GM12878 (cell line): ENCODE results near the gene HLA-DRB1. TPM values are rescaled to one million over a fixed set of nuclear protein-coding genes. Genes with fewer than 3 reads are reported as not detected.

Experiments
- ATAC-seq: fragments of 200-7000 bp; cut with Tn5 transposase; 3 replicates; pipeline ENCODE4 v1.9.1; 2020; ENCODE audit warnings: mild to moderate bottlenecking, moderate library complexity
- BruUV-seq: library from RNA; stranded (reverse); fragments of 400-500 nt; replicated peaks from 2 replicates; lab custom pipeline; 2021; lab: Mats Ljungman, UMichigan
- CTCF ChIA-PET: fragments of 300-600 bp; sonication (Branson Sonifier 250); formaldehyde crosslinking; extraction: SDS; loops from one replicate; lab custom pipeline; 2021; ENCODE audit warnings: inconsistent platforms; lab: Yijun Ruan, JAX
- POLR2A ChIA-PET: fragments of 350-600 bp; formaldehyde crosslinking; extraction: SDS; loops from one replicate; lab custom pipeline; 2021; ENCODE audit warnings: inconsistent platforms; lab: Charles Lee
- RAD21 ChIA-PET: fragments of 300-600 bp; sonication (Branson Sonifier 250); formaldehyde crosslinking; loops from one replicate; lab custom pipeline; 2023; ENCODE audit warnings: antibody characterized with exemption; ENCODE audit not compliant: unreplicated experiment; lab: Charles Lee
- SMC1A ChIA-PET: fragments of 300-600 bp; sonication (Branson Sonifier 250); formaldehyde crosslinking; loops from one replicate; lab custom pipeline; 2023; ENCODE audit not compliant: unreplicated experiment, uncharacterized antibody; lab: Charles Lee
- DNase-seq: peaks from one replicate; pipeline ENCODE4 v3.0.0-alpha.2; 2011; ENCODE audit warnings: low read depth, low spot score
- FAIRE-seq: peaks from 3 replicates; lab custom pipeline; 2011; peaks lifted over from hg19 to GRCh38; lab: Jason Lieb, UNC
- H2AFZ ChIP-seq: 2 replicates; pipeline ENCODE4 v1.6.0; 2011; ENCODE audit warnings: low read depth, low read length, control low read depth; ENCODE audit not compliant: control insufficient read depth
- H3K27ac ChIP-seq: 2 replicates; pipeline ENCODE4 v1.5.1; 2011; ENCODE audit warnings: control low read depth; ENCODE audit not compliant: control insufficient read depth, insufficient read depth
- H3K27me3 ChIP-seq, 2 experiments: replicated peaks in 1 of 2; 2 replicates each; pipeline versions ENCODE4 v1.6.0 to v1.6.1; 2011; ENCODE audit warnings: low read length in 1 of 2; ENCODE audit not compliant: control insufficient read depth in 2 of 2, insufficient read depth in 2 of 2
- H3K36me3 ChIP-seq, 2 experiments: 2 replicates each; pipeline ENCODE4 v1.5.1; 2011; ENCODE audit warnings: low read length in 1 of 2; ENCODE audit not compliant: control insufficient read depth in 2 of 2, insufficient read depth in 2 of 2
- H3K4me1 ChIP-seq: 2 replicates; pipeline ENCODE4 v1.6.1; 2011; ENCODE audit warnings: mild to moderate bottlenecking, low read length, moderate library complexity, mixed read lengths; ENCODE audit not compliant: control insufficient read depth, insufficient read depth
- H3K4me2 ChIP-seq: 2 replicates; pipeline ENCODE4 v1.6.0; 2011; ENCODE audit warnings: control low read depth; ENCODE audit not compliant: control insufficient read depth, insufficient read depth
- H3K4me3 ChIP-seq: fragments of 200-600 bp; sonication (generic); 2 replicates; pipeline ENCODE4 v1.5.1; 2016
- H3K79me2 ChIP-seq: 2 replicates; pipeline ENCODE4 v1.6.0; 2011; ENCODE audit warnings: low read length; ENCODE audit not compliant: control insufficient read depth, insufficient read depth
- H3K9ac ChIP-seq: 2 replicates; pipeline ENCODE4 v1.8.0; 2011; ENCODE audit warnings: low read length, control low read depth, mixed read lengths; ENCODE audit not compliant: control insufficient read depth, insufficient read depth
- H3K9me3 ChIP-seq: replicated peaks from 3 replicates; pipeline ENCODE4 v1.5.1; 2011; ENCODE audit warnings: mild to moderate bottlenecking, low read length; ENCODE audit not compliant: control insufficient read depth, insufficient read depth
- H4K20me1 ChIP-seq: 2 replicates; pipeline ENCODE4 v1.6.0; 2011; ENCODE audit not compliant: control insufficient read depth, insufficient read depth
- CEBPZ ChIP-seq: fragments of 150-350 bp; IDR thresholded peaks from 2 replicates; pipeline ENCODE4 v1.6.1; 2016; ENCODE audit warnings: low read depth, low read length
- EP300 ChIP-seq, 2 experiments: fragments of 150-350 bp in 1 of 2; IDR thresholded peaks; 2 replicates each; pipeline ENCODE4 v1.6.1; 2011 to 2012; ENCODE audit warnings: low read depth in 2 of 2, low read length in 2 of 2, borderline replicate concordance in 1 of 2, improper control_type of control experiment in 1 of 2, inconsistent platforms in 1 of 2; ENCODE audit not compliant: control insufficient read depth in 1 of 2
- ESRRA ChIP-seq: IDR thresholded peaks from 2 replicates; pipeline ENCODE4 v1.6.1; 2012; ENCODE audit warnings: mild to moderate bottlenecking, low read length, improper control_type of control experiment
- LARP7 ChIP-seq: fragments of 450-650 bp; IDR thresholded peaks from 2 replicates; pipeline ENCODE4 v1.6.1; 2017; ENCODE audit warnings: mild to moderate bottlenecking
- MLLT1 ChIP-seq: fragments of 450-650 bp; IDR thresholded peaks from 2 replicates; pipeline ENCODE4 v1.6.1; 2016; ENCODE audit warnings: mild to moderate bottlenecking
- POLR2A ChIP-seq: IDR thresholded peaks from 2 replicates; pipeline ENCODE4 v1.6.1; 2011; ENCODE audit warnings: low read depth, mild to moderate bottlenecking, low read length
- RAD51 ChIP-seq: fragments of 450-650 bp; IDR thresholded peaks from 2 replicates; pipeline ENCODE4 v1.6.1; 2016; ENCODE audit warnings: moderate library complexity, mild to moderate bottlenecking, inconsistent platforms
- RUNX3 ChIP-seq: IDR thresholded peaks from 2 replicates; pipeline ENCODE4 v1.6.1; 2012; ENCODE audit warnings: low read length, inconsistent platforms
- TAF1 ChIP-seq: IDR thresholded peaks from 2 replicates; pipeline ENCODE4 v1.6.1; 2011; ENCODE audit warnings: mild to moderate bottlenecking, low read depth, low read length, borderline replicate concordance
- WGBS: methylation state at CpG from one replicate; pipeline ENCODE4 v1.1.6; 2016; ENCODE audit warnings: low lambda C conversion rate; ENCODE audit not compliant: insufficient replicate concordance, insufficient coverage; ENCODE audit errors: missing lambda C conversion rate; 5-methylcytosine and 5-hydroxymethylcytosine counted together
- in situ Hi-C: fragments of 300-500 bp; cut with MboI; formaldehyde crosslinking; loops from 9 replicates; pipeline ENCODE4 v1.14.3; 2018; ENCODE audit warnings: mixed read lengths
- intact Hi-C: fragments of 100-400 bp; cut with micrococcal nuclease; formaldehyde crosslinking; loops from one replicate; pipeline ENCODE4 v1.14.2; 2022; ENCODE audit not compliant: unreplicated experiment
- polyA plus RNA-seq, 11 experiments: library from polyadenylated mRNA; depleted of rRNA in 4 of 11; unstranded in 6 of 11; stranded (reverse) in 5 of 11; fragments of >200 nt; fragmentation: Nextera tagmentation in 4 of 11; fragmentation: Illumina TruSeq in 1 of 11; extraction: Ambion mirVana in 4 of 11; extraction: Trizol in 1 of 11; gene quantifications; 1 replicate in 1 of 11; 2 replicates in 10 of 11; pipeline versions ENCODE4 v1.2.1 to v1.2.3, GENCODE V29; 2011 to 2016; ENCODE audit warnings: inconsistent platforms in 2 of 11, missing spikeins in 2 of 11, low read depth in 1 of 11
- total RNA-seq, 4 experiments: library from RNA; depleted of rRNA in 3 of 4; stranded (reverse); fragments of >200 nt in 3 of 4; fragmentation: Illumina TruSeq in 1 of 4; extraction: Trizol in 1 of 4; gene quantifications; 2 replicates each; pipeline versions ENCODE4 v1.2.1 to v1.2.3, GENCODE V29; 2013 to 2021
- TF ChIP-seq, protein P1 (sequence below): IDR thresholded peaks from 2 replicates; pipeline ENCODE4 v1.6.1; 2011; ENCODE audit warnings: borderline replicate concordance, low read depth, mild to moderate bottlenecking, moderate library complexity, low read length; ENCODE audit not compliant: insufficient read depth, poor library complexity, severe bottlenecking
- TF ChIP-seq, protein P2 (sequence below): fragments of 450-650 bp; IDR thresholded peaks from 2 replicates; pipeline ENCODE4 v1.6.1; 2018; ENCODE audit warnings: borderline replicate concordance, mild to moderate bottlenecking; ENCODE audit not compliant: partially characterized antibody

HLA-DRB1 gene
- total and polyA plus RNA-seq, 10 of the 15 experiments (the other 5 are each of a cell fraction or from before 2014, with no cell fraction given) = 312 to 1,082 (median 604) TPM

GRCh38 chr6:32588156-32588555 lies 1.5 kb downstream of the HLA-DRB1 start:
- Histone ChIP-seq H3K79me2 (peaks cover 50% of the 10 kb centered on the region), H3K4me1 (peaks cover 4% of the 10 kb centered on the region; the same call in 1 of the 2 replicates), H2AFZ (no peak overlapping the region), H3K27me3 (no peaks in the 10 kb centered on the region), H3K4me2 (peak overlapping the region; percentile 64), H4K20me1 (no peaks in the 10 kb centered on the region), H3K9me3 (no peaks in the 10 kb centered on the region), H3K9ac (peak overlapping the region; percentile 91), H3K36me3 (no peaks in the 10 kb centered on the region), H3K4me3 (peak overlapping the region; percentile 78), H3K27ac (peak overlapping the region; percentile 93)
- intact Hi-C loops (loop anchor here (2.0 to 5.0 kb wide), 3 partner anchors 21 to 151 kb away; partner anchors contain the start of genes HLA-DQA1 and HLA-DRA), in situ Hi-C loops (loop anchor here (5.0 kb wide), 1 partner anchor 61 kb away; no protein-coding TSS in a partner anchor)
- TF ChIP-seq RUNX3 (no peak), CEBPZ (no peak), RAD51 (no peak), MLLT1 (peak; percentile 75), EP300 (IDR thresholded peaks at IDR 0.05; ENCODE audit: borderline replicate concordance in 1 of 2, control insufficient read depth in 1 of 2, low read depth in 2 of 2, low read length in 2 of 2) (no peak), POLR2A (peak; percentile 59), TAF1 (peak; percentile 14; the same call in 1 of the 2 replicates), ESRRA (no peak), LARP7 (peak; percentile 45)
- TF ChIP-seq, protein P1, sequence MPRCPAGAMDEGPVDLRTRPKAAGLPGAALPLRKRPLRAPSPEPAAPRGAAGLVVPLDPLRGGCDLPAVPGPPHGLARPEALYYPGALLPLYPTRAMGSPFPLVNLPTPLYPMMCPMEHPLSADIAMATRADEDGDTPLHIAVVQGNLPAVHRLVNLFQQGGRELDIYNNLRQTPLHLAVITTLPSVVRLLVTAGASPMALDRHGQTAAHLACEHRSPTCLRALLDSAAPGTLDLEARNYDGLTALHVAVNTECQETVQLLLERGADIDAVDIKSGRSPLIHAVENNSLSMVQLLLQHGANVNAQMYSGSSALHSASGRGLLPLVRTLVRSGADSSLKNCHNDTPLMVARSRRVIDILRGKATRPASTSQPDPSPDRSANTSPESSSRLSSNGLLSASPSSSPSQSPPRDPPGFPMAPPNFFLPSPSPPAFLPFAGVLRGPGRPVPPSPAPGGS = no peak
- TF ChIP-seq, protein P2, sequence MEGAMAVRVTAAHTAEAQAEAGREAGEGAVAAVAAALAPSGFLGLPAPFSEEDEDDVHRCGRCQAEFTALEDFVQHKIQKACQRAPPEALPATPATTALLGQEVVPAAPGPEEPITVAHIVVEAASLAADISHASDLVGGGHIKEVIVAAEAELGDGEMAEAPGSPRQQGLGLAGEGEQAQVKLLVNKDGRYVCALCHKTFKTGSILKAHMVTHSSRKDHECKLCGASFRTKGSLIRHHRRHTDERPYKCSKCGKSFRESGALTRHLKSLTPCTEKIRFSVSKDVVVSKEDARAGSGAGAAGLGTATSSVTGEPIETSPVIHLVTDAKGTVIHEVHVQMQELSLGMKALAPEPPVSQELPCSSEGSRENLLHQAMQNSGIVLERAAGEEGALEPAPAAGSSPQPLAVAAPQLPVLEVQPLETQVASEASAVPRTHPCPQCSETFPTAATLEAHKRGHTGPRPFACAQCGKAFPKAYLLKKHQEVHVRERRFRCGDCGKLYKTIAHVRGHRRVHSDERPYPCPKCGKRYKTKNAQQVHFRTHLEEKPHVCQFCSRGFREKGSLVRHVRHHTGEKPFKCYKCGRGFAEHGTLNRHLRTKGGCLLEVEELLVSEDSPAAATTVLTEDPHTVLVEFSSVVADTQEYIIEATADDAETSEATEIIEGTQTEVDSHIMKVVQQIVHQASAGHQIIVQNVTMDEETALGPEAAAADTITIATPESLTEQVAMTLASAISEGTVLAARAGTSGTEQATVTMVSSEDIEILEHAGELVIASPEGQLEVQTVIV = no peak
- ChIA-PET CTCF (interaction anchor here (0.9 to 2.4 kb wide), 7 partner anchors 34 to 156 kb away, joined by 3 to 7 read pairs (median 4); partner anchors contain the start of gene HLA-DQA1), RAD21 (interaction anchor here (0.7 to 3.0 kb wide), 9 partner anchors 34 to 127 kb away, joined by 3 to 14 read pairs (median 4); partner anchors contain the start of gene HLA-DQB1), POLR2A (interaction anchor here (0.6 to 5.7 kb wide), 16 partner anchors 9 to 149 kb away, joined by 3 to 77 read pairs (median 8); partner anchors contain the start of genes HLA-DQA1, HLA-DQB1, HLA-DRA and HLA-DRB5), SMC1A (interaction anchor here (0.6 to 4.7 kb wide), 12 partner anchors 10 to 147 kb away, joined by 3 to 18 read pairs (median 5); partner anchors contain the start of genes HLA-DQA1 and HLA-DQB1)
- 3% methylated on average over 2 of the region's 2 CpGs for WGBS
- DNase-seq (no peak), ATAC-seq (no peak), FAIRE-seq (no peak)
- no TSS peak for BruUV-seq
